NCI-H2171 treated with DMSO at 0.1 percent for 48 hours (cell line): ENCODE measurements around the gene FHL1.

Source experiments
- DNase-seq: peaks from one replicate; lab custom pipeline; 2025; lab: John Stamatoyannopoulos, UW

The FHL1 gene

DNA sequence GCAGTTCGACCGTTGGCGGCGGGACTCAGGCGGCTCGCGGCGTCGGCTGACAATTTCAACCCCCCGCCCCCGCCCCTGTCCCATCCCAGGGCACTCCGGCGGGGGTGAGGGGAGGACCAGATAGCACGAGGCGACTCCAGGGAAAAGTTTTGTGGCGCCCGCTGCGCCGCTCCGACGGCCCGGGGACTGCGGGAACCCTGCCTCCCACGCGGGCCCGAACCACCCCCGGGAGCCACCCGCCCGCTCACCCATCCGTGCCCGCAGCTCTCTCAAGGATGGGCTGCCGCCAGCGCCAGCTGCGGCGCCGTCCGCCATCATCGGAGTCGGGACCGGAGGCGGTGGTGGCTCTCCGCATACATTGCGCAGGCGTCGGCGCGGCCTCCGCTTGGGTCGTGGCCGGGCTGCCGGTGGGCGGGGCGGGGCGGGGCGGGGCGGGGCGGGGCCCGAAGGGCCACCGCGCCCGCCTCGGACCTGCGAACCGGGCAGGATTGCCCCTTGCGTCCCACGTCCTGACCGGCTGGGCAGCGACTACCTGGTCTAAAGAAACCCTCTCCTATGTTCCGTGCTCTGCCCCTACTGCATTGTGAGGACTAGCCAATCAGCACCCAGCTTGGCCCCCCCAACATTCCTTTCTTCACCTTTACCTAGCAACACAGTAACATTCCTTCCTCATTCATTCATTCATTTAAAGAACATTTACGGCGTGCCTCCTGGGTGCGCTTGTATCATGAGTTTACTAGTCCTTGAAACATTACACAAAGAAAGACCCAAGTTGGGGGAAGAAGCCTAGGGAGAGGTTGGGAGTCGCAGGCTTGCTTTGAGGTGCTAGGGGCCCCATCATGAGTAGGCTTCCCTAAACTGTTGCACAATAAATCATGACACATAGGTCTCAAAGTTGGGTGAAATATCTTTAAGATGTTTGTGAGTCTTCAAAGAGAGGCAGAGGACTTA is 104.0 kb downstream of the FHL1 start, which contains the start of gene MAP7D3:
Gene MAP7D3, minus strand, starts transcription at position 360 of the 951 bp plus-strand sequence. Its CDS starts 42 bp downstream, at position 318.
- peak; percentile 37 for DNase-seq

GRCh38 chrX:136255541-136255940 is 108.2 kb downstream of the FHL1 start:
- no peak for DNase-seq

DNA sequence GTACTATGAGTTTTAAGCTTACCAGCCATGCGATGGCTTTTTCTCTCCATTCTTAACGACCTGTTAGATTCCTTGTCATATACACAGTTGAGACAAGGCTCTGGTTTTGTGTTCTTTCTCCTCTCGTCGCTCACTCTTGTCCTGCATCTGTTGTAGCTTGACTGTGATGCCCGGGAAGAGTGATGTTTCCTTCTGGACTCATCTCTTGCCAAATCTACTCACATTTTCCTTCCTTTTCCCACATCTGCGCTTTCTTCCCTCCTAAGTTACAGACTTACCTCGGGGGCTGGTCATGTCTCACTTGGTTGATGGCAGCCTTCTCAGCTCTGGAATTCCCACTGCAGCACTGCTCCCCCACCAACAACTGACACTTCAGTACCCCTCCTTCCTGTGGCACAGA is 108.7 kb downstream of the FHL1 start:
- DNase-seq = no peak

DNA sequence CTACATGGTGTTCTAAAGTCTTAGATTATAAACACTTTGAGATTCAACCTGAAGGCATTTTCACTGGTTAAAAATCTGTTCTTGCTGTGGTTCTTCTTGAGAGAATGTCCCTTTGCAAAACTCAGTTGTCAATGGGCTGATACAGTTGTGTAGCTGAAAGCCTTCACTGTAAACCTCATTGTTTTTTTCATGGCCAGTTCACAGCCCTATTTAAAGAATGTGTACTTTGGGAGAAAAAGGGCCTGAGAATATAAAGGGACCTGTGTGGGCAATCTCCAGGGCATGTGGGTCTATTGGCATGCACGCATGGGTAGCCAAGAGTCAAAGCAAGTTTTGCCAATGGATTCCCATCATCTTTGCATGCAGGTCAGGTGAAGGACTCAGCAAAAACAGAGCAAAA is 111.6 kb downstream of the FHL1 start:
- no peak for DNase-seq

- no peak for DNase-seq
These were observed 112.2 kb downstream of the FHL1 start for GRCh38 chrX:136259543-136259942.

- no peak for DNase-seq
These were observed 113.4 kb downstream of the FHL1 start for GRCh38 chrX:136260776-136261175.
